HG03469 (cell line): ENCODE measurements around the gene LDLRAD2.
A peak's percentile ranks its signal among the peaks of the same experiment; 100 is the strongest.
"Not testable (repeated sequence)": the region's sequence is repeated elsewhere in the genome, so short reads cannot be mapped to it uniquely, and the experiment has no call there.

ENCODE experiments used
- ATAC-seq: cut with Tn5 transposase; IDR thresholded peaks from one replicate; pipeline ENCODE4 v1.9.1; 2021; ENCODE audit warnings: mild to moderate bottlenecking, moderate library complexity, moderate number of reproducible peaks; ENCODE audit not compliant: unreplicated experiment

Gene LDLRAD2

GRCh38 chr1:21783679-21784603, 28.1 kb upstream of the LDLRAD2 start:
- ATAC-seq: peak; percentile 52

DNA sequence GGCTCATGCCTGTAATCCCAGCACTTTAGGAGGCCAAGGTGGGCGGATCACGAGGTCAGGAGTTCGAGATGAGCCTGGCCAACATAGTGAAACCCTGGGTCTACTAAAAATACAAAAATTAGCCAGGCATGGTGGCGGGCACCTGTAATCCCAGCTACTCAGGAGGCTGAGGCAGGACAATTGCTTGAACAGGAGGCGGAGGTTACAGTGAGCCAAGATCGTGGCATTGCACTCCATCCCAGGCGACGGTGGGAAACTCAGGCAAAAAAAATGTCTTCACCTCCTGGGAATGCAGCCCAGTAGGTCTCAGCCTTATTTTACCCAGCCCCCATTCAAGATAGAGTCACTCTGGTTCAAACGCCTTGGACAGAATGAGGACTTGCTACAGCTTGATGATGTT, 26.3 kb upstream of the LDLRAD2 start:
- not testable (repeated sequence) for ATAC-seq

- ATAC-seq: no peak
Observed at GRCh38 chr1:21786640-21787039, 25.4 kb upstream of the LDLRAD2 start.

DNA sequence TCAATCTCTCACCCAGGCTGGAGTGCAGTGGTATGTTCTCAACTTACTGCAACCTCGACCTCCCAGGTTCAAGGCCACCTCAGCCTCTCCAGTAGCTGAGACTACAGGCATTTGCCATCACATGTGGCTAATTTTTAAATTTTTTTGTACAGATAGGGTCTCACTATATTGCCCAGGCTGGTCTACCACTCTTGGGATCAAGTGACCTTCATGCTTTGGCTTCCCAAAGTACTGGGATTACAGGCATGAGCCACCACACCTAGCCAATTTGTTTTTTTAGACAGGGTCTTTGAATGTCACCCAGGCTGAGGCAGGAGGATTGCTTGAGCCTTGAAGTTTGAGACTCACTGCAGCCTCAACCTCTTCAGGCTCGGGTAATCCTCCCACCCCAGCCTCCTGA, 19.0 kb upstream of the LDLRAD2 start:
- ATAC-seq: no peak

DNA sequence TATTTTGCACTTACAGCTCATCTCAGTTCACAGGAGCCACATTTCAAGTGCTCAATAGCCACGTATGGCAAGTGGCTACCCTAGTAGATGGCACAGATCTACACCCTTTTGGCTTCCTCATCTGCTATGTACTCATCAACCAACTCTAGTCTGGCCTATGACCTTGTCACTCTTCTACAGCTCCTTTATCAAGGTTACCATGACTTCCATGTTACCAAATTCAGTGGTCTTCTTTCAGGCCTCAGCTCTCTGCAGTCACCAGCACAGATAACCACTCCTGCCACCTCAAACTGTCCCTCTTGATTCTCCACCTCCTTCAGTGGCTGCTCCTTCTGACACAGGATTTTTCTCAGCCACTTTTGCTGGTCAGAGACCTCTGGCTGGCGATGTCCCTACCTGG, 17.4 kb upstream of the LDLRAD2 start:
- ATAC-seq: no peak

- ATAC-seq: no peak
Observed at GRCh38 chr1:21795075-21795474, 17.0 kb upstream of the LDLRAD2 start.

GRCh38 chr1:21799730-21800129, 12.3 kb upstream of the LDLRAD2 start:
- no peak for ATAC-seq

DNA sequence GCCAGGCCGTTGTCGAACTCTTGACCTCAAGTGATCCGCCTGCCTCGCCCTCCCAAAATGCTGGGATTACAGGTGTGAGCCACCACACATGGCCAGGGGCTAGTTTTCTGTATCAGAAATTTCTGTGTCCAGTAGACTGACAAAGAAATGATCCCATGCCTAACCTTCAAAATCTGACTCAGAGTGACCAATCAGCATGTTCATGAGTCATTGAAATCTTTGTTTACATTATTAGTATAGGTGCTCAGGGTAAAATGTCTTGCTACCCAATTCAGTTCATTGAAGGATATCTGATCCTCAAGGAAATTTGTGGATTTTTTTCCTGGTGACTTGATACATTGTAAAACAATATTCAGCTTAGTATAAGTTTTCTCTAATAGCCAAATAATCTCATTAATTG, 11.0 kb upstream of the LDLRAD2 start:
- ATAC-seq: no peak

DNA sequence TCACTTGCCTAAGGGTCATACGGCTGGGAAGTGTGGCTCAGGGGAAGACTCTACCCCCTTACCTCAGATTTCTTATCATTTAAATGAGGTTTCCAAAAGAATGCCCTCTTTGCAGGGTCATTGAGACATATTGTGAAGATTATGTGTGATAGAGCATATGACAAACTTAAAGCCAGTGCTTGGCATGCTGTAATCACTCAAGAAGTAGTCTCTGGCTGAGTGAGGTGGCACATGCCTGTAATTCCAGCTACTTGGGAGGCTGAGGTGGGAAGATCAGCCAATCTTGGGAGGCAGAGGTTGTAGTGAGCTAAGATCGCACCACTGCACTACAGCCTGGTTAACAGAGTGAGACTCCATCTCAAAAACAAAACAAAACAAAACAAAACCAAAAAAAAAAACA, 7.5 kb upstream of the LDLRAD2 start:
- no peak for ATAC-seq

GRCh38 chr1:21813542-21813941, 1.5 kb downstream of the LDLRAD2 start:
- no peak for ATAC-seq

DNA sequence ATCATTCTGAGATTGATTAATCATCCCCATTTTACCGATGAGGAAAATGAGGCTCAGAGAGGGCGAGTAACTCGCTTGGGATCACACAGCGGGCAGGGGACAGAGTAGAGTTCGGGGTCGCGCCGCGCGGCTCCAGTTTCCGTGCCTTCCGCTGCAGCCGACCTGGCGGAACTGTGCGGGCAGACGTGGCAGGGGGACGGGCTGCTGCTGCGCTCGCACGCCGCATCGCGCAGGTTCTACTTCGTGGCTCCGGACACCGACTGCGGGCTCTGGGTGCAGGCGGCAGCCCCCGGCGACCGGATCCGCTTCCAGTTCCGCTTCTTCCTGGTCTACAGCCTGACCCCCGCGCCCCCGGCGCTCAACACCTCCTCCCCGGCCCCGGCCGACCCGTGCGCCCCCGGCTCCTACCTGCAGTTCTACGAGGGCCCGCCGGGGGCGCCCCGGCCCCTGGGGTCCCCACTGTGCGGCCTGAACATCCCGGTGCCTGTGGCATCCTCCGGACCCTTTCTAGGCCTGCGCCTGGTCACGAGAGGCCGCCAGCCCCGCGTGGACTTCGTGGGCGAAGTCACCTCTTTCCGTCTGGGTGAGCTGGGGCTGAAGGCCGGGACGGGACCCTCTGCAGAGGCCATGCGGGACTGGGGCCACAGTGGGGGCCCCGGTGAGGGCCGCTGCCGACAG, 2.3 kb downstream of the LDLRAD2 start:
- no peak for ATAC-seq

- ATAC-seq: no peak
Observed at GRCh38 chr1:21814981-21815582, 3.0 kb downstream of the LDLRAD2 start.

DNA sequence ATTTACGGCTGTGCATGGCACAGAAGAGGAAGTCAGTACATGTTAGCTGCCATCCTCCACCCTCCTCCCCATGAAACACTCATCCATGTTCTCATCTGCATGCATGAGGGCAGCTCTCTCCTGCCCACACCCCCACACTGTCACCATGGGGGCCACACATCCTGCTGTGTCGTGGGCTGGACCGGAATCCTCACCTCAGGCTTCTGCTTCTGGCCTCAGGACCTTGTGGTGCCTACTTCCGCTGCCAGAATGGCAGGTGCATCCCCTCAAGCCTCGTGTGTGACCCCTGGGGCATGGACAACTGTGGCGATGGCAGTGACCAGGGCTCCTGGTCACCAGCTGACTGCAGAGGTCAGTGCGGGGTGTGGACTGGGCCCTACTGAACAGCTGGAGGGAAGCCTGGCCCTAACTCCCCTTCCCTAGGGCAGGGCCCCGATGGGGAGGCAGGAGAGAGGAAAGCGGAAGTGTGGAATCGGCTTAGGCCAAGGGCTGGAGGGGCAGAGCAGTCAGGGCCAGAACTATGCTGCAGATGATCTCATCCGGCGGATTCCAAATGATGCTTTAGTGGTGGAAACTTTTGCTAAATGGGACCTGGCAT, 3.8 kb downstream of the LDLRAD2 start:
- ATAC-seq: no peak

- no peak for ATAC-seq
Observed at GRCh38 chr1:21816602-21817302, 4.7 kb downstream of the LDLRAD2 start.

GRCh38 chr1:21818656-21819055, 6.6 kb downstream of the LDLRAD2 start:
- no peak for ATAC-seq

DNA sequence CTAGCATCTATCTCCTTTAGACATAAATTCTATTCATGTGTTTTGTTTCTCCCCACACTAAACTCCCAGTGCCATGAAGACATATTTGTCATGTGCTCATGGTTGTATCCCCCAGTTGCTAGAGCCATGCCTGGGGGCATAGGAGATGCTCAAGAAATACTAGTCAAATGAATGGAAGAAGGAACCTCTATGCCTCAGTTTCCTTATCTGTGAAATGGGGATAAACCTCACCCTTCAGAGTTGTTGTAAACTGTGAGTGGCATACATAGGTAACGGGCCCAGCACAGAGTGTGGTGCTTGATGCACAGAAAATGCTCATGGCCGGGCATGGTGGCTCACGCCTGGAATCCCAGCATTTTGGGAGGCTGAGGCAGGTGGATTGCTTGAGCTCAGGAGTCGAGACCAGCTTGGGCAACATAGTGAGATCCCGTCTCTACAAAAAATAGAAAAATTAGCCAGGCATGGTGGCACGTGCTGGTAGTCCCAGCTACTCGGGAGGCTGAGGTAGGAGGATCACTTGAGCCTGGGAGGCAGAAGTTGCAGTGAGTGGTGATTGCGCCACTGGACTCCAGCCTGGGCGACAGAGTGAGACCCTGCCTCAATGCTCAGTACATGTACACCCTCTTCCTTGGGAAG, 8.7 kb downstream of the LDLRAD2 start:
- no peak for ATAC-seq

DNA sequence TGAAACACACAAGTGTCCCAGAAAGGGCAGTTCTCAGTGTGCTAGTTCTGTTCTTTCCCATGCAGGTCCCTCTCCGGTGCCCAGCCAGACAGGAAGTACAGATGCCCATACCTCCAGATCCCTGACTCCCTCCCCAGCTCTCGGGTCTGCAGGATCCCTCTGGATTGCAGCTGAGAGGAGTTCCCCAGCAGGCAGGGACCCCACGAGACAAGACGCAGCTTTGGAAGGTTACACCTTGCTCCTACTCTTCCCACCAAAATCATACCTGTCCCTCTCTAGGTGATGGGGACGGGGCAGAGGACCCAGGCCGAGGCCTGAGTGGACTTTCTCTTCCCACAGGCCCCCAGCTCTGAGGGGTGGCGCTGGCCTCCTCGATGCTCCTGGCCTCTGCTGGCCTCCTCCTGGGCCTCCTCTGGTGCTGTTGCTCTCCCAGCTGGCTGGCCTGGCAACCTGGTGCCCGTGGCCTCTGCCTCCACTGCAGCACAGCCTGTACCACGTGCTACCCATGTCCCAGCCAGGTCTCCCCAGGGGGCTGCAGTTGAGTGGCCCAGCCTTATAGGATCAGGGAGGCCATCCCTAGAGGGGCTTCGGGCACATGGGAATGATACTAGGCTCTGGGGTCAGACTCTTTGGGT, 9.4 kb downstream of the LDLRAD2 start:
- no peak for ATAC-seq

DNA sequence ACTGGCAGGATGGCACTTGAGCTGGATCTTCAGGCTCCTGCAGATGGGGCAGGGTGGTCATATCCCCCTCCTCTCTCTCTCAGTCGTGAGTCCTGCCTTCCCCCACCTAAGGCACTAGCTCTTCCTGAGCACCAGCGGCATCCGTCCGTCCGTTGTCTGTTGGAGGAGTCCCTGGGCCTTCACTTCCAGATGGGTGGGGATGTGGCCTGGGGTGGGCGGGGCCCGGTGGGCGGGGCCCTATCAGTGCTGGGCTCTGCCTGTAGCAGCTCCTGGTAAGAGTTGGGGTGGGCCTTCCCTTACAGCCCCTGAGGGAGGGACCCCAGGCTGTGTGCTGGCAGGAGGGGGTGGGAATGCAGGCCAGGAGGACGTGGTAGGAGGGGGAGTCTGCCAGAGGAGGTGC, 10.3 kb downstream of the LDLRAD2 start:
- no peak for ATAC-seq

- no peak for ATAC-seq
Observed at GRCh38 chr1:21823206-21823979, 11.3 kb downstream of the LDLRAD2 start.
